Mucosa of gallbladder (tissue), 1 donor: ENCODE measurements around the gene ATXN1. TPM values are rescaled to one million over a fixed set of nuclear protein-coding genes. Genes with fewer than 3 reads are reported as not detected.

Experiments used
- DNase-seq: peaks from one replicate; pipeline ENCODE4 v3.0.0-alpha.2; 2020; ENCODE audit warnings: low spot score
- total RNA-seq: library from RNA; stranded (reverse); gene quantifications from one replicate; pipeline ENCODE4 v1.2.1, GENCODE V29; 2021
- donor health status: DM: no; HTN: no; CAD: no.

ATXN1 gene
- total RNA-seq, 1 donor from 2014 or later = 71.0 TPM

GRCh38 chr6:16498957-16499356 lies 262.3 kb downstream of the ATXN1 start:
- DNase-seq = no peak

GRCh38 chr6:16498237-16498636 lies 263.0 kb downstream of the ATXN1 start:
- no peak for DNase-seq

- no peak for DNase-seq
Measured at GRCh38 chr6:16496991-16497801, 264.1 kb downstream of the ATXN1 start.

GRCh38 chr6:16496210-16496609 lies 265.1 kb downstream of the ATXN1 start:
- no peak for DNase-seq

- no peak for DNase-seq
Measured at GRCh38 chr6:16494793-16495192, 266.5 kb downstream of the ATXN1 start.

GRCh38 chr6:16493802-16494201 lies 267.5 kb downstream of the ATXN1 start:
- no peak for DNase-seq

GRCh38 chr6:16493112-16493511 lies 268.1 kb downstream of the ATXN1 start:
- DNase-seq = no peak

GRCh38 chr6:16491666-16492313 lies 269.5 kb downstream of the ATXN1 start:
- DNase-seq = peak; percentile 37

GRCh38 chr6:16490616-16491015 lies 270.6 kb downstream of the ATXN1 start:
- no peak for DNase-seq

GRCh38 chr6:16488813-16489212 lies 272.4 kb downstream of the ATXN1 start:
- no peak for DNase-seq

- DNase-seq = no peak
Measured at GRCh38 chr6:16487996-16488674, 273.1 kb downstream of the ATXN1 start.

GRCh38 chr6:16486661-16487060 lies 274.6 kb downstream of the ATXN1 start:
- DNase-seq = no peak

- no peak for DNase-seq
Measured at GRCh38 chr6:16483315-16483875, 277.9 kb downstream of the ATXN1 start.

GRCh38 chr6:16482702-16483314 lies 278.5 kb downstream of the ATXN1 start:
- DNase-seq = no peak

GRCh38 chr6:16481697-16482399 lies 279.4 kb downstream of the ATXN1 start:
- DNase-seq = no peak

- DNase-seq = no peak
Measured at GRCh38 chr6:16480763-16481560, 280.3 kb downstream of the ATXN1 start.

- peak; percentile 47 for DNase-seq
Measured at GRCh38 chr6:16477367-16478149, 283.7 kb downstream of the ATXN1 start.

- no peak for DNase-seq
Measured at GRCh38 chr6:16476861-16477260, 284.4 kb downstream of the ATXN1 start.

- no peak for DNase-seq
Measured at GRCh38 chr6:16475494-16475781, 285.8 kb downstream of the ATXN1 start.
